Liver (tissue), 9 donors: ENCODE measurements around the gene OPTN. TPM values are rescaled to one million over a fixed set of nuclear protein-coding genes. Genes with fewer than 3 reads are reported as not detected.

Source experiments
- DNase-seq: peaks from one replicate; pipeline ENCODE4 v3.0.0-alpha.2; 2017; ENCODE audit warnings: low spot score
- H3K27ac ChIP-seq, 2 donors: one replicate each; pipeline ENCODE4 v1.7.0; 2013; ENCODE audit warnings: inconsistent platforms in 2 of 2, low read length in 2 of 2, control low read depth in 1 of 2, low read depth in 1 of 2, mild to moderate bottlenecking in 1 of 2
- H3K27me3 ChIP-seq, 4 donors: one replicate each; pipeline versions ENCODE4 v1.6.1 to v1.7.0; 2013; ENCODE audit warnings: low read length in 3 of 4, inconsistent platforms in 1 of 4, mild to moderate bottlenecking in 1 of 4, moderate library complexity in 1 of 4; ENCODE audit not compliant: control insufficient read depth in 4 of 4, insufficient read depth in 4 of 4
- H3K36me3 ChIP-seq, 4 donors: one replicate each; pipeline versions ENCODE4 v1.6.1 to v1.7.0; 2013; ENCODE audit warnings: low read length in 3 of 4, mild to moderate bottlenecking in 3 of 4, low read depth in 1 of 4, moderate library complexity in 1 of 4; ENCODE audit not compliant: control insufficient read depth in 4 of 4, insufficient read depth in 3 of 4
- H3K4me1 ChIP-seq, 4 donors: one replicate each; pipeline versions ENCODE4 v1.6.1 to v1.7.0; 2013; ENCODE audit warnings: low read length in 3 of 4, mild to moderate bottlenecking in 3 of 4, moderate library complexity in 1 of 4; ENCODE audit not compliant: control insufficient read depth in 4 of 4, insufficient read depth in 4 of 4
- H3K4me3 ChIP-seq, 3 donors: one replicate each; pipeline versions ENCODE4 v1.6.1 to v1.7.0; 2013; ENCODE audit warnings: low read length in 3 of 3, control low read depth in 1 of 3, low read depth in 1 of 3, mild to moderate bottlenecking in 1 of 3
- H3K9ac ChIP-seq, 2 donors: one replicate each; pipeline ENCODE4 v1.7.0; 2013; ENCODE audit warnings: low read length in 2 of 2, mild to moderate bottlenecking in 2 of 2, moderate library complexity in 2 of 2, control low read depth in 1 of 2, low read depth in 1 of 2
- H3K9me3 ChIP-seq, 4 donors: one replicate each; pipeline versions ENCODE4 v1.6.1 to v1.7.0; 2013; ENCODE audit warnings: low read length in 3 of 4; ENCODE audit not compliant: control insufficient read depth in 4 of 4
- FOXA1 ChIP-seq: IDR thresholded peaks from 2 replicates; pipeline ENCODE4 v1.6.1; 2016; ENCODE audit warnings: antibody characterized with exemption
- GABPA ChIP-seq, 2 donors: IDR thresholded peaks in 1 of 2; conservative IDR thresholded peaks in 1 of 2; 2 replicates each; pipeline ENCODE4 v1.6.1; 2016; ENCODE audit warnings: antibody characterized with exemption in 2 of 2, mild to moderate bottlenecking in 1 of 2, moderate library complexity in 1 of 2
- HNF4A ChIP-seq, 2 donors: conservative IDR thresholded peaks; 2 replicates each; pipeline ENCODE4 v1.6.1; 2016; ENCODE audit warnings: antibody characterized with exemption in 2 of 2, mild to moderate bottlenecking in 2 of 2
- HNF4G ChIP-seq: IDR thresholded peaks from 2 replicates; pipeline ENCODE4 v1.6.1; 2016; ENCODE audit warnings: antibody characterized with exemption
- JUND ChIP-seq, 2 donors: IDR thresholded peaks; 2 replicates each; pipeline ENCODE4 v1.6.1; 2016; ENCODE audit warnings: antibody characterized with exemption in 2 of 2
- RAD21 ChIP-seq, 2 donors: IDR thresholded peaks; 2 replicates each; pipeline ENCODE4 v1.6.1; 2016; ENCODE audit warnings: antibody characterized with exemption in 2 of 2, mild to moderate bottlenecking in 2 of 2
- RXRA ChIP-seq, 2 donors: IDR thresholded peaks; 2 replicates each; pipeline ENCODE4 v1.6.1; 2017 to 2018; ENCODE audit warnings: antibody characterized with exemption in 2 of 2, mild to moderate bottlenecking in 1 of 2
- SP1 ChIP-seq: IDR thresholded peaks from 2 replicates; pipeline ENCODE4 v1.6.1; 2018; ENCODE audit warnings: antibody characterized with exemption, mild to moderate bottlenecking
- YY1 ChIP-seq: IDR thresholded peaks from 2 replicates; pipeline ENCODE4 v1.6.1; 2016; ENCODE audit warnings: antibody characterized with exemption, mild to moderate bottlenecking
- WGBS: extraction: QIAGEN DNeasy Blood & Tissue Kit; methylation state at CpG from one replicate; pipeline ENCODE4 v1.1.7; 2013; 5-methylcytosine and 5-hydroxymethylcytosine counted together
- polyA plus RNA-seq, 2 donors: library from polyadenylated mRNA; stranded (reverse) in 1 of 2; unstranded in 1 of 2; fragments of 200-250 nt in 1 of 2; fragments of >200 nt in 1 of 2; fragmentation: Nextera tagmentation in 1 of 2; extraction: Ambion mirVana in 1 of 2; gene quantifications; one replicate each; pipeline versions ENCODE4 v1.2.1 to v1.2.3, GENCODE V29; 2013 to 2015
- total RNA-seq, 2 donors: library from RNA; depleted of rRNA; stranded (reverse); fragments of >200 nt; gene quantifications; one replicate each; pipeline ENCODE4 v1.2.3, GENCODE V29; 2014
- TF ChIP-seq, protein P1 (sequence below): IDR thresholded peaks from 2 replicates; pipeline ENCODE4 v1.6.1; 2016; ENCODE audit warnings: antibody characterized with exemption
- TF ChIP-seq, protein P2 (sequence below): fragments of 150-350 bp; IDR thresholded peaks from 2 replicates; pipeline ENCODE4 v1.5.1; 2017; ENCODE audit warnings: improper control_type of control experiment, low read depth, low read length; ENCODE audit not compliant: missing input control
- TF ChIP-seq, protein P3 (sequence below): IDR thresholded peaks from 2 replicates; pipeline ENCODE4 v1.6.1; 2016; ENCODE audit warnings: antibody characterized with exemption
- TF ChIP-seq, protein P4 (sequence below): IDR thresholded peaks from 2 replicates; pipeline ENCODE4 v1.6.1; 2016; ENCODE audit warnings: antibody characterized with exemption, mild to moderate bottlenecking
- TF ChIP-seq, protein P5 (sequence below): IDR thresholded peaks from 2 replicates; pipeline ENCODE4 v1.6.1; 2016; ENCODE audit warnings: antibody characterized with exemption
- donor health status: healthy.
- donor health status: healthy.
- donor health status: healthy.
- donor health status: healthy.
- donor health status: healthy.

Gene OPTN
- total and polyA plus RNA-seq, 4 donors: 21.5 to 42.0 (median 34.2) TPM

DNA sequence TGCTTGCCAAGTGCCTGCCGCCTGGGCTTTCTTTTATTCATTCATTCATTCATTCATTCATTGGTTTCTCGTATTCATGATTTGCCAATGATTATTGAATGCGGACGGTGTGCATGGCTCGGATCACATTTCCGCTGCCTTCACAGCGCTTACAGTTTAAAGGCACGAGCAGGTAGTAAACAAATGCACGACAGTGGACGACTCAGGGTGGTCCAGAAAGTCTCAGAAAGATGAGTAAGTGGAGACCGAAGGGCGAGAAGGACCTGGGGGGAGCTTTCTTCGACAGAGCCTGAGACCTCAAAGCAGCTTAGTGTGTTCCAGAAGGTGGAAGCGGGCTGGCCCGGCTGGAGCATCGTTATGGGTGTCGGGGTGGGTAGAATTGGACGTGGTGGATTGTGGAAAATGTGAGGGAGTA is 61.9 kb downstream of the OPTN start:
- 6% methylated on average over 18 of the region's 18 CpGs for WGBS
- peak overlapping the region in 1 of 3 donors; percentile 49 for H3K4me3 ChIP-seq

DNA sequence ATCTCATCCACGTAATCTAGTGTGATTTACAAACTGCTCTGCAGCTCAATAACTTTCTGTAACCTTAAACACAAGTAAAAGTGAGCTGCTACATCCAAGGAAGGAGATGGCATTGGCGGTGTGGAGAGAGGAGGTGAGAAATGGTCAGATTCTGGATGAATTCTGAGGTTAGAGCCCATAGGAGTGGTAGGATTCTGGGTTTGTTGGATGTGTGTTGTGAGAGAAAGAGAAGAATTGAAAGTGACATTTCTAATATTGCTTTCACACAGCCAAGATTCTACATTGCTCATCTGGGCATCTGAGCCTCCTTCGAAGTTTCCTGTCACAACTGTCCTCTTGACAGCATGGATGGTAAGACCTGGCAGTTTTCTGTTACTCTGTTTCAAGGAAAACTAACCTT is 63.9 kb downstream of the OPTN start:
- no peak overlapping the region for H3K27ac ChIP-seq
- DNase-seq: no peak
- H3K36me3 ChIP-seq: no peaks in the 10 kb centered on the region
- H3K27me3 ChIP-seq: no peaks in the 10 kb centered on the region
- 96% methylated on average over 3 of the region's 3 CpGs for WGBS
- no peak overlapping the region for H3K4me3 ChIP-seq
- peaks cover 0 to 14% (median 12%) of the 10 kb centered on the region in 4 donors for H3K4me1 ChIP-seq
- no peaks in the 10 kb centered on the region for H3K9me3 ChIP-seq
- no peak overlapping the region for H3K9ac ChIP-seq
- TF ChIP-seq HNF4A (conservative IDR thresholded peaks at IDR 0.05): no peak
- no peak for TF ChIP-seq JUND (IDR thresholded peaks at IDR 0.05)
- TF ChIP-seq, protein P1, sequence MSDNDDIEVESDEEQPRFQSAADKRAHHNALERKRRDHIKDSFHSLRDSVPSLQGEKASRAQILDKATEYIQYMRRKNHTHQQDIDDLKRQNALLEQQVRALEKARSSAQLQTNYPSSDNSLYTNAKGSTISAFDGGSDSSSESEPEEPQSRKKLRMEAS: no peak
- TF ChIP-seq, protein P2, sequence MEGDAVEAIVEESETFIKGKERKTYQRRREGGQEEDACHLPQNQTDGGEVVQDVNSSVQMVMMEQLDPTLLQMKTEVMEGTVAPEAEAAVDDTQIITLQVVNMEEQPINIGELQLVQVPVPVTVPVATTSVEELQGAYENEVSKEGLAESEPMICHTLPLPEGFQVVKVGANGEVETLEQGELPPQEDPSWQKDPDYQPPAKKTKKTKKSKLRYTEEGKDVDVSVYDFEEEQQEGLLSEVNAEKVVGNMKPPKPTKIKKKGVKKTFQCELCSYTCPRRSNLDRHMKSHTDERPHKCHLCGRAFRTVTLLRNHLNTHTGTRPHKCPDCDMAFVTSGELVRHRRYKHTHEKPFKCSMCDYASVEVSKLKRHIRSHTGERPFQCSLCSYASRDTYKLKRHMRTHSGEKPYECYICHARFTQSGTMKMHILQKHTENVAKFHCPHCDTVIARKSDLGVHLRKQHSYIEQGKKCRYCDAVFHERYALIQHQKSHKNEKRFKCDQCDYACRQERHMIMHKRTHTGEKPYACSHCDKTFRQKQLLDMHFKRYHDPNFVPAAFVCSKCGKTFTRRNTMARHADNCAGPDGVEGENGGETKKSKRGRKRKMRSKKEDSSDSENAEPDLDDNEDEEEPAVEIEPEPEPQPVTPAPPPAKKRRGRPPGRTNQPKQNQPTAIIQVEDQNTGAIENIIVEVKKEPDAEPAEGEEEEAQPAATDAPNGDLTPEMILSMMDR: no peak
- TF ChIP-seq SP1: no peak
- no peak for TF ChIP-seq YY1
- TF ChIP-seq RXRA (IDR thresholded peaks at IDR 0.05): no peak
- TF ChIP-seq, protein P3, sequence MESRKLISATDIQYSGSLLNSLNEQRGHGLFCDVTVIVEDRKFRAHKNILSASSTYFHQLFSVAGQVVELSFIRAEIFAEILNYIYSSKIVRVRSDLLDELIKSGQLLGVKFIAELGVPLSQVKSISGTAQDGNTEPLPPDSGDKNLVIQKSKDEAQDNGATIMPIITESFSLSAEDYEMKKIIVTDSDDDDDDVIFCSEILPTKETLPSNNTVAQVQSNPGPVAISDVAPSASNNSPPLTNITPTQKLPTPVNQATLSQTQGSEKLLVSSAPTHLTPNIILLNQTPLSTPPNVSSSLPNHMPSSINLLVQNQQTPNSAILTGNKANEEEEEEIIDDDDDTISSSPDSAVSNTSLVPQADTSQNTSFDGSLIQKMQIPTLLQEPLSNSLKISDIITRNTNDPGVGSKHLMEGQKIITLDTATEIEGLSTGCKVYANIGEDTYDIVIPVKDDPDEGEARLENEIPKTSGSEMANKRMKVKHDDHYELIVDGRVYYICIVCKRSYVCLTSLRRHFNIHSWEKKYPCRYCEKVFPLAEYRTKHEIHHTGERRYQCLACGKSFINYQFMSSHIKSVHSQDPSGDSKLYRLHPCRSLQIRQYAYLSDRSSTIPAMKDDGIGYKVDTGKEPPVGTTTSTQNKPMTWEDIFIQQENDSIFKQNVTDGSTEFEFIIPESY: no peak
- no peak for TF ChIP-seq FOXA1
- no peak for TF ChIP-seq RAD21 (IDR thresholded peaks at IDR 0.05)
- no peak for TF ChIP-seq HNF4G
- TF ChIP-seq GABPA (IDR thresholded peaks at IDR 0.05 in 1 of 2, conservative IDR thresholded peaks at IDR 0.05 in 1 of 2): no peak
- TF ChIP-seq, protein P4, sequence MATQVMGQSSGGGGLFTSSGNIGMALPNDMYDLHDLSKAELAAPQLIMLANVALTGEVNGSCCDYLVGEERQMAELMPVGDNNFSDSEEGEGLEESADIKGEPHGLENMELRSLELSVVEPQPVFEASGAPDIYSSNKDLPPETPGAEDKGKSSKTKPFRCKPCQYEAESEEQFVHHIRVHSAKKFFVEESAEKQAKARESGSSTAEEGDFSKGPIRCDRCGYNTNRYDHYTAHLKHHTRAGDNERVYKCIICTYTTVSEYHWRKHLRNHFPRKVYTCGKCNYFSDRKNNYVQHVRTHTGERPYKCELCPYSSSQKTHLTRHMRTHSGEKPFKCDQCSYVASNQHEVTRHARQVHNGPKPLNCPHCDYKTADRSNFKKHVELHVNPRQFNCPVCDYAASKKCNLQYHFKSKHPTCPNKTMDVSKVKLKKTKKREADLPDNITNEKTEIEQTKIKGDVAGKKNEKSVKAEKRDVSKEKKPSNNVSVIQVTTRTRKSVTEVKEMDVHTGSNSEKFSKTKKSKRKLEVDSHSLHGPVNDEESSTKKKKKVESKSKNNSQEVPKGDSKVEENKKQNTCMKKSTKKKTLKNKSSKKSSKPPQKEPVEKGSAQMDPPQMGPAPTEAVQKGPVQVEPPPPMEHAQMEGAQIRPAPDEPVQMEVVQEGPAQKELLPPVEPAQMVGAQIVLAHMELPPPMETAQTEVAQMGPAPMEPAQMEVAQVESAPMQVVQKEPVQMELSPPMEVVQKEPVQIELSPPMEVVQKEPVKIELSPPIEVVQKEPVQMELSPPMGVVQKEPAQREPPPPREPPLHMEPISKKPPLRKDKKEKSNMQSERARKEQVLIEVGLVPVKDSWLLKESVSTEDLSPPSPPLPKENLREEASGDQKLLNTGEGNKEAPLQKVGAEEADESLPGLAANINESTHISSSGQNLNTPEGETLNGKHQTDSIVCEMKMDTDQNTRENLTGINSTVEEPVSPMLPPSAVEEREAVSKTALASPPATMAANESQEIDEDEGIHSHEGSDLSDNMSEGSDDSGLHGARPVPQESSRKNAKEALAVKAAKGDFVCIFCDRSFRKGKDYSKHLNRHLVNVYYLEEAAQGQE: no peak
- TF ChIP-seq, protein P5, sequence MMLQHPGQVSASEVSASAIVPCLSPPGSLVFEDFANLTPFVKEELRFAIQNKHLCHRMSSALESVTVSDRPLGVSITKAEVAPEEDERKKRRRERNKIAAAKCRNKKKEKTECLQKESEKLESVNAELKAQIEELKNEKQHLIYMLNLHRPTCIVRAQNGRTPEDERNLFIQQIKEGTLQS: no peak

More for the DNA sequence above, 61.9 kb downstream of the OPTN start:
- peaks cover 0 to 14% (median 12%) of the 10 kb centered on the region in 4 donors for H3K4me1 ChIP-seq
- no peaks in the 10 kb centered on the region for H3K9me3 ChIP-seq
- TF ChIP-seq YY1 (no peak), HNF4A (conservative IDR thresholded peaks at IDR 0.05) (no peak), GABPA (IDR thresholded peaks at IDR 0.05 in 1 of 2, conservative IDR thresholded peaks at IDR 0.05 in 1 of 2) (no peak)
- no peak overlapping the region for H3K9ac ChIP-seq
- H3K27ac ChIP-seq: no peak overlapping the region
- no peaks in the 10 kb centered on the region for H3K36me3 ChIP-seq
- H3K27me3 ChIP-seq: no peaks in the 10 kb centered on the region
- DNase-seq: peak; percentile 37
